NCI-H2171 (cell line): Measurements from ENCODE around the gene KRTAP20-2.

Source experiments
- DNase-seq: peaks from one replicate; lab custom pipeline; 2025; lab: John Stamatoyannopoulos, UW

The KRTAP20-2 gene

GRCh38 chr21:30634906-30635305 is at the start of gene KRTAP20-2:
Gene KRTAP20-2, plus strand, starts transcription at chr21:30635206. Its CDS starts 58 bp downstream, at chr21:30635264.
- DNase-seq: no peak

- no peak for DNase-seq
These were observed 44.7 kb upstream of the KRTAP20-2 start, which contains the start of gene KRTAP22-2 for GRCh38 chr21:30590297-30590696. Gene KRTAP22-2, minus strand, starts transcription at chr21:30590397.

GRCh38 chr21:30592140-30592539 is 42.9 kb upstream of the KRTAP20-2 start, which contains the start of gene KRTAP6-3:
Gene KRTAP6-3, plus strand, starts transcription at chr21:30592440. Its CDS starts 6 bp downstream, at chr21:30592446.
- DNase-seq: no peak

GRCh38 chr21:30598802-30599201 is 36.2 kb upstream of the KRTAP20-2 start, which contains the start of gene KRTAP6-2:
Gene KRTAP6-2, minus strand, starts transcription at chr21:30598902. Its CDS starts 28 bp downstream, at chr21:30598874.
- no peak for DNase-seq

GRCh38 chr21:30600787-30601186 is 34.2 kb upstream of the KRTAP20-2 start, which contains the start of gene KRTAP22-1:
Gene KRTAP22-1, plus strand, starts transcription at chr21:30601087.
- no peak for DNase-seq

GRCh38 chr21:30605968-30606367 is 29.0 kb upstream of the KRTAP20-2 start:
- DNase-seq: no peak

GRCh38 chr21:30612132-30612531 is 22.9 kb upstream of the KRTAP20-2 start:
- DNase-seq: no peak

GRCh38 chr21:30613836-30614235 is 21.2 kb upstream of the KRTAP20-2 start, which contains the start of gene KRTAP6-1:
Gene KRTAP6-1, minus strand, starts transcription at chr21:30613930. Its CDS starts 26 bp downstream, at chr21:30613904.
- DNase-seq: no peak

GRCh38 chr21:30615199-30615598 is 19.8 kb upstream of the KRTAP20-2 start:
- no peak for DNase-seq

GRCh38 chr21:30616125-30616524 is 18.9 kb upstream of the KRTAP20-2 start, which contains the start of gene KRTAP20-1:
Gene KRTAP20-1, plus strand, starts transcription at chr21:30616425. Its CDS starts 30 bp downstream, at chr21:30616455.
- no peak for DNase-seq

GRCh38 chr21:30620080-30620479 is 14.9 kb upstream of the KRTAP20-2 start:
- DNase-seq: no peak

GRCh38 chr21:30620522-30620921 is 14.5 kb upstream of the KRTAP20-2 start, which contains the start of gene KRTAP20-4:
Gene KRTAP20-4, plus strand, starts transcription at chr21:30620627.
- DNase-seq: no peak

- DNase-seq: no peak
These were observed 11.6 kb upstream of the KRTAP20-2 start for GRCh38 chr21:30623362-30623761.

GRCh38 chr21:30625449-30626165 is 9.4 kb upstream of the KRTAP20-2 start:
- DNase-seq: no peak

GRCh38 chr21:30628109-30628508 is 6.9 kb upstream of the KRTAP20-2 start:
- DNase-seq: no peak

- no peak for DNase-seq
These were observed 5.8 kb upstream of the KRTAP20-2 start for GRCh38 chr21:30629200-30629599.

- DNase-seq: no peak
These were observed 3.7 kb downstream of the KRTAP20-2 start for GRCh38 chr21:30638686-30639085.

GRCh38 chr21:30642564-30642963 is 7.6 kb downstream of the KRTAP20-2 start, which contains the start of gene KRTAP20-3:
Gene KRTAP20-3, plus strand, starts transcription at chr21:30642864.
- no peak for DNase-seq

GRCh38 chr21:30646904-30647414 is 12.0 kb downstream of the KRTAP20-2 start:
- DNase-seq: no peak

- no peak for DNase-seq
These were observed 17.9 kb downstream of the KRTAP20-2 start for GRCh38 chr21:30652891-30653290.

GRCh38 chr21:30668776-30669175 is 33.8 kb downstream of the KRTAP20-2 start:
- DNase-seq: no peak

GRCh38 chr21:30672985-30673650 is 38.1 kb downstream of the KRTAP20-2 start:
- no peak for DNase-seq
